Measurements from ENCODE around the gene CLCN3.
"Not testable (repeated sequence)": the region's sequence is repeated elsewhere in the genome, so short reads cannot be mapped to it uniquely, and the experiment has no call there.

CLCN3 gene

DNA sequence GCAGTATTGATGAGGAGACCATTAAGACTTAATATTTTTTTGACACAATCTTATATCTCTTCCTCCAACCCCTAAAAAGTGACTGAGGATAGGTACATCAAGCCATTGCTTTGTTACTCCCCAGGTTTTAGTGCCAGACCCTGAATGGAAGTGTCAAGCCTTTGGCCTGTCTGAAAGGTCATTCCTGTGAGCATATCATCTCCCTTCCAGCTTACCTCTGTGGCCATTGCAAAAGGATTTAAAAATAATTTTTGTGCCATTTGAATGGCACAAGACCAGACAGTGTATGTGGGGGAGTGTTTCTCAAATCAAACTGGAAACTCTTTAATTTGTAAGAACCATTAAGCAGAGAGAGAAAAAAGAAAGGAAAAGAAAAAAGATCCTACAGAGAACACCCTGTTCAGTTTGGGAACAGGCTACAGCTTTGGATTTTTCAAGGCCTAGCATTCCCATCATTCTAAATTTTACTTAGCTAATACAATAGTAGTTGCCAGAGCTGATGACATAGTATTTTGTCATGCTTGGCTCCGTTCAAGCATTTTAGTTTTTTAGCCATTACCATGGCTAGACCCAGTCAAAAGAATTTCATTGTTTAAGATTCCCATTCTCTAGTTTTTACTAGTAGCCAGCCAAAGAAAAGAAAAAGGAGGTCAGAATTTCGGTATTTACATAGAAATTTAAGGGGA, 87.7 kb downstream of the CLCN3 start:
- DNase-seq (ENCODE audit: low read depth): no peak

DNA sequence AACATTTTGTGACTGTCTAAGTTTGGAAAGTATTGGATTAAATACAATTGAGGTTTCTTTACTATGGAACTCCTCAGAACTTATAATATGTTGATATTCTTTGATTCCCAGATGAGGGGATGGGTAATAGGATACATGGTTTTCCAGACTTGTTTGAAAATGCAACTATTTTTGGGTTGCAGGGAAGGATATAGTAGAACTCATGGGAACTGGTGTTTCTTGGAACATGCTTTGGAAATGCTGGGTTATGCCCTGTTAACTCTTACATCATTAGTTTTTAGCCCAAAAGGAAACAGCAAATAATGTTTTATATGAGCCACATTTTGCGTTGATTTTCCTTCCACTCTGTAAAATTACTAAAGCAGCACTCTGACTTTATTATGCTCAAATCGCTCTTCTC, 95.4 kb downstream of the CLCN3 start:
- DNase-seq (ENCODE audit: low read depth): no peak

DNA sequence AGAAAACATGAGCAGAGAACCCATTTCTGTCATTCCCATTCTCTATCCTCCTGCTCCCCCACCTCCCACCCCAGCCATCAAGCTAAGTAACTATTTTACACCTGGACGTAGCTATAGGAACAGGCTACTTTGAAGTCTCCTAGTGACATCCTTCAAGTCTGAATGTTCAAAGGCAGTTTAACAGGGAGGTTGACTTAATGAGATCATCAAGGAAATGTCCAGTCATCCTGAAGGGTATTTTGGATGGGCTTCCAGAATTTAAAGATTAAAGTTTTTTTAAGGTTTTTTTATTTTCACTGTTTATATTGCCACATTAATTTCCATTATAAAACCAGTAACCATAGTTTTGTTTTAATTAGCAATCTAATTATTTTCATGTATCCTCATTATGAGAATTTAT, 96.3 kb downstream of the CLCN3 start:
- DNase-seq (ENCODE audit: low read depth): no peak

DNA sequence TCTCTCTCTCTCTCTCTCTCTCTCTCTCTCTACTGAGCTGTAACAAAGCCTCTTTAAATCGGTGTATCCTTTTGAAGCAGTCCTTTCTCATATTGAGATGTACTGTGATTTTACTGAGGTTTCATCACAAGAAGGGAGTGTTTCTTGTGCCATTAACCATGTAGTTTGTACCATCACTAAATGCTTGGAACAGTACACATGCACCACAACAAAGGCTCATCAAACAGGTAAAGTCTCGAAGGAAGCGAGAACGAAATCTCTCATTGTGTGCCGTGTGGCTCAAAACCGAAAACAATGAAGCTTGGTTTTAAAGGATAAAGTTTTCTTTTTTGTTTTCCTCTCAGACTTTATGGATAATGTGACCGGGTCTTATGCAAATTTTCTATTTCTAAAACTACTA, 100.2 kb downstream of the CLCN3 start:
- DNase-seq (ENCODE audit: low read depth): no peak

DNA sequence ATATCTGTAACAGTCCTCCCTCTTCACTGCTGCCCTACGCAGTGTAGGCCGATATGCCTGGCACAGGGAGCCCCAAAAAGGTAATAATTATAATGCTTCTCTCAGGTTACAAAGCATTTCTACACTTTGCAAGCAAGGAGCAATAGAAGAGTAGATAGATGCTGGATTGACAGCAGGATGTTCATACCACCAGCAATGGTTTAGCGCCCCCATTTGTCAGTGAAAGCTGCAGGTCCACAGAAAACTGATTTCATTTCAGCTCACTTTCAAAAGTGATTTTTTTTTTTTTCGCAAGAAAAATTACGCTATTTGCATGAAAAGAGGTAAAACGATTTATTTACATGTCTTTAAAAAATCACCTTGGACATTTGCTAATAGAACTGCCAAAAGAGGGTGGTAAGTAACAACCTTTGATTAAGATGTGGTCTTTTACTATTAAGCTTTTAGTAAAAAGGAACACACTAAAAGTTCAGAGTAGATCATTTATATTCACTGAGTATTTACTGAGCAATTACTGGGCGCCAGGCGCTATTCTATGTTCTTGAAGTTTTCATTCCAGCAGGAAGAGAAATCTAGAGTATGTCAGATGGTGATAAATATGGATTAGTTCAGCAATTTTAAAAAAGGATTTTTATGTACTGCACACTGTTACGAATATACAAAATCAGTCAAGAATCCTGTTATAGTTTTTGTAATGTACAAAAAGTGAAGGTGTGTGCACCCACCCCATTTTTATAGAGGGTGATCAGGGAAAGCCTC, 103.0 kb downstream of the CLCN3 start:
- no peak for DNase-seq (ENCODE audit: low read depth)

- no peak for DNase-seq (ENCODE audit: low read depth)
Observed at GRCh38 chr4:169724260-169724659, 103.9 kb downstream of the CLCN3 start.

GRCh38 chr4:169727616-169728015, 107.2 kb downstream of the CLCN3 start:
- no peak for DNase-seq (ENCODE audit: low read depth)

- DNase-seq (ENCODE audit: low read depth): no peak
Observed at GRCh38 chr4:169730564-169730963, 110.2 kb downstream of the CLCN3 start.

- DNase-seq (ENCODE audit: low read depth): not testable (repeated sequence)
Observed at GRCh38 chr4:169738604-169739003, 118.2 kb downstream of the CLCN3 start.

- no peak for DNase-seq (ENCODE audit: low read depth)
Observed at GRCh38 chr4:169741569-169741968, 121.2 kb downstream of the CLCN3 start.

GRCh38 chr4:169744601-169745000, 124.2 kb downstream of the CLCN3 start:
- no peak for DNase-seq (ENCODE audit: low read depth)

- no peak for DNase-seq (ENCODE audit: low read depth)
Observed at GRCh38 chr4:169745291-169745690, 124.9 kb downstream of the CLCN3 start.

GRCh38 chr4:169756971-169757574, 136.7 kb downstream of the CLCN3 start:
- DNase-seq (ENCODE audit: low read depth): no peak

DNA sequence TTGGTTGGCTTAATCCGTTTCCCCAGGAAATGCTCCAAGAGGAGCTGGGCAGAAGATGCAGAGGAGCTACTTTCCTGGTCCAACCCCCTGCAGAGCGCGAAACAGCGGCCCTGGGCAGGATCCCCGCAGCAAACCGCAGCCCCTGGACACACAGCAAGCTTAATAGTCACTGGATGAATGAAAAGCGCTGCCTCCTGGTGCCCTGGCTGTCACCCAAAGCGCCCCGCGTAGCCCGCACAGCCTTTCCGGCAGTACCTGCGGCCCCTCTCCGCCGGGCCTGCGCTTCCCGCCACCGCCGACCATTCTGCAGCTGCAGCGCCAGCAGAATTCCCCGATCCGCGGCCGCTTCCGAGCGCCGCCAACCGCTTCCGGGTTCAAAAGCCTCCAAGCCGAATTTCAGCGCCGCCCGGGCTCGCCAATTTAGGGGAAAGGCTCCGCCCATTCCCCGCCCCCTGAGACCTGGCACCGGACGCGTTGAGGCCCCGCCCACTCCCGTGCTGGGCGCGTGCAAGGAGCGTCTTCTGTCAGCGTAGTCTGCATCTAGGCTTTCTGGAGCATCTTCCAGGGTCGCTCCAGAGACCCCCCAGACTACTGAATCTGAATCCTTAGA, 137.3 kb downstream of the CLCN3 start, which contains the start of gene HPF1:
Gene HPF1 (minus strand): TSS at position 370 of the 610 bp plus-strand sequence. CDS start 67 bp downstream, at position 303.
- peak; percentile 90 for DNase-seq (ENCODE audit: low read depth)

DNA sequence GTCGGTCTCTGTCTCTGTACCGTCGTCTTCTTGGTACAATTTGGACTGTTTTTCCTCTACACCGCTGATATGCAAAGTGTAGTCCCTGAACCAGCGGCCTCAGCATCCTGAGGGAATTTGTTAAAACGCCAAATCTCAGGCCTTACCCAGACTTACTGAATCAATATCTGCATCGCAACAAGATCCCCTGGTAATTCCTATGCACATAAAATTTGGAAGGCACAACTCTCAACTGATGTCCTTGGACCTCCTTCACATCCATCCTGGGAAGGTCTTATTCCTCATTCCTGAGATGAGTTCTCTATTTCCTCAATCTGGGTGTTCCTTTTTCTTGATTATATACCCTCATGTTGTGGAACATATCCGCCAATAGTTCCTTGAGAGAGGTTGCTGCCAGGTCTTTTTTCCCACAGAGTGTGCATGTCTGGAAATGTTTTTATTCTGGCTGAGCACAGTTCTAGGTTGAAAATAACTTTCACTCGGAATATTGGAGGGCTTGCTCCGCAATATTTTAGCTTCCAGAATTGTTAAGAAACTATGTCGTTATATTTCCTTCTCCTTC, 138.1 kb downstream of the CLCN3 start:
- DNase-seq (ENCODE audit: low read depth): no peak

- DNase-seq (ENCODE audit: low read depth): no peak
Observed at GRCh38 chr4:169761846-169762245, 141.5 kb downstream of the CLCN3 start.

- no peak for DNase-seq (ENCODE audit: low read depth)
Observed at GRCh38 chr4:169765835-169766234, 145.5 kb downstream of the CLCN3 start.

- DNase-seq (ENCODE audit: low read depth): no peak
Observed at GRCh38 chr4:169766741-169767140, 146.4 kb downstream of the CLCN3 start.

DNA sequence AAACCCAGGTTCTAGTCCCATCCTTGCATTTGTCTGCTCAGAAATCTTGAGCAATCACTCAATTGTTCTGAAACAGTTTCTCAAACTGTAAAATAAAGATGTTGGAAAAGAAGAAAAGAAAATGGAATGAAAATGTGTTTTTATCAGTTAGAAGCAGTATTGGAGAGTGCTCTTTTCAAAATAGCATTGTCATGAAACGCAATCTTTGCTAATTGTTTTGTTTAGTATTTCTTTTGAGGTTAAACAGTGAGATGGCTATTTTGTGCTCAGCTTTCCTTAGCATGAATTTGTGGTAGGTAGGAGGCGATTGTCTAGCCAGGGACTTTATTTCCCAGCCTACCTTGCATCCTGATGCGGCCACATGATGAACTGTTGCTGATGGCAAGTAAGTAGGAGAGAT, 148.0 kb downstream of the CLCN3 start:
- DNase-seq (ENCODE audit: low read depth): no peak

DNA sequence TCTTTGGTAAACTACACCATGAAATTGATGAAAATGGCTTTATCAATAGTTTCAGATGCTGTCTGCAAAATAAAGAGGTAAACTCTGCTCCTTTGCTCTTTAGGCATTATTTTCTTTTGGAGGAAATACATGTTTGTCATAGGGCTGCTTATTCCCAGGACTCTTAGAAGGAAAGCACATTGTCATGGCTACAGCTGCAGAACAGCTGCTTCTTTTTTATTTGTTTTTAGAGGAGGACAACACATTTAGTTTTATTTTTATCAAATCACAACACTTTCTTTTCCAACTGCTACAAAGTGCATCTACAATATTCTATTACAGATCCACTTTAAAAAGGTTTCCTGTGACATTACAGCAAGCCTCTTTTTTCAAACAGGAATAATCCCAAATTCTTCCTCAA, 150.0 kb downstream of the CLCN3 start:
- no peak for DNase-seq (ENCODE audit: low read depth)

DNA sequence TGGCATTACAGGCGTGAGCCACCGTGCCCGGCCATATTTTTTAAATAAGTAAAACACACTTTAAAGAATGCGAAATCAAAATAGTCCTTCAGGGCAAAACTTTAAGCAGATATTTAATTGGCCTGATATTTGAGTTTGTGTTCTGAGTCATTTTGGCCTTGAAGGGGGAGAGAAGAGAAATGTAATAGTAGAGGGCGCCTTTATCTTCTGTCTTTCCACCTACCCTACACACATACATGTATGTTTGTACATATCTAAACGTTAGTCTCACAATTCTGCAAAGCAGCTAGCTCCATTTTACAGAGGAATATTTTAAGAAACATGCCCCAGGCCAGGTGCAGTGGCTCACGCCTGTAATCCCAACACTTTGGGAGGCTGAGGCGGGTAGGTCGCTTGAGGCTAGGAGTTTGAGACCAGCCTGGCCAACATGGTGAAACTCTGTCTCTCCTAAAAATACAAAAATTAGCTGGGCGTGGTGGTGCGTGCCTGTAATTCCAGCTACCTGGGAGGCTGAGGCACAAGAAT, 151.2 kb downstream of the CLCN3 start:
- DNase-seq (ENCODE audit: low read depth): not testable (repeated sequence)

Data from stimulated activated CD8-positive, alpha-beta memory T cell treated with anti-CD3 and anti-CD28 coated beads, Interleukin-7, amount 100 ng/mL, for 24 hours (primary cell).